C1 segment of cervical spinal cord (tissue), 14 donors: ENCODE data around the gene PLEKHA1.

Experiments used
- DNase-seq, 14 donors: peaks; one replicate each; lab custom pipeline; 2025; lab: John Stamatoyannopoulos, UW

Gene PLEKHA1

DNA sequence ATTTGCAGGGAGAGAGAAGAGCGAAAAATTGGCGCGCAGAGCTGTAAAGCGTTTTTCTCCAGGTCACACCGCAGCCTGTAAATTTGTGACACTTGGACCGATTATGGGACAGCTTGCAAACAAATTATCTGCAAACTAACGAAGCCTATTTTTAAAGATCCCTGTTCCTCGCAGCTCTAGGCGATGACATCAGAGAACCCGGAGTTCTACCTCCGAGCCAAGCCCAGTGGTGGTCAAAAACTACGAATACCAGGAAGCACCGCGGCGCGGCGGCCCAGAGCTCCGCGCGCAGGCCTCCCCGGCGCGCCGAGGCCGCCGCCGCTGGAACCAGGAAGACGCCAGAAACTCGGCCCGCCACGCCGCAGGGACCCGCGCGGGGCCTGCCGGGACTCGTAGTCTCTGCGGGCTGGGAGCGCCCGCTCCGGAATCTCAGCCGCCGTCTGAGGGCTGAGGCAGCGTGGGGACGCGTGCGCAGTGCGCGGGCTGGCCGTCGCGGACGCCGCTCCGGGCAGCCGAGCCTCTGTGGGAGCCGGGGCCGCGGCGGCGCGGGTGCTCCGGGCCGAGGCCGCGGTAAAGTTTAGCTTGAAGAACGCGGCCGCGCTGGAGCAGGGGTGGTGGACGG, at the start of gene PLEKHA1:
Gene PLEKHA1, plus strand, starts transcription at position 472 of the 622 bp plus-strand sequence. CDS start 18,493 bp downstream, outside the sequence.
- peak; percentile 58 to 96 (median 92) for DNase-seq

DNA sequence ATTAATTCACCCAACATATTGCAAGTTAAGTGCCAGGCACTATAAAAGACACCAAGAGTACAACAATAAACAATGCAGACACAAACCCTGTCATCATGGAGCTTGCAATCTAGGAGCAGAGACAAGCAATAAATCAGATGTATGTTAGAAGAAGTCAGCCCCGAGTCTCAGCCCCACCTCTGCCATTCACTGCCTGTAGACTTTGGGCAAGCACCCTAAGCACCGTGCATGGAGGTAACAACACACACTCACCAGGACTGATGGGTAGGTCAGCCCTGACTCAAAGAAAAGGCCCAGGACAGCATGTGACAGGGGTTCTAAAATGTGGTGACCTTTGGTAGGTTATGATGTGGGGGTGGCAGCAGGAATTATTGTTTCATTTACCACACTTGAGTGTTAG, 49.3 kb upstream of the PLEKHA1 start:
- DNase-seq, result no peak

DNA sequence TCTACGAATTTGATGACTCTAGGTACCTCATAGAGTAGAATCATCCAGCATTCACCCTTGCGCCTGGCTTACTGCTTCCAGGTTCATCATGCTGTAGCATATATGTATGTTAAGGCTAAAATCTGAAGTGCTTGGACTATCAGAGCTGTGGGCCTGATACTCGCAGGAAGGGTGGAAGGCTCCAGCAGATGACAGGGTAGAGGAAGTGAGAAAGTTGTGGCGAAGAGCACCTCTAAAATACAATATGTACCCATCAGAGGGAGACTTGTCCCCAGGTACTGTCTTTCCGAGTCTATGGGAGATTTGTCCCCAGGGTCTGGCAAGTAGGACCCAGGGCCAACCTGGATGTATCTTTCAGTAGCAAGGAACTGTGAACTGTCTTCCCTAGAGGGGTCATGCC, 48.1 kb upstream of the PLEKHA1 start:
- DNase-seq, result no peak

DNA sequence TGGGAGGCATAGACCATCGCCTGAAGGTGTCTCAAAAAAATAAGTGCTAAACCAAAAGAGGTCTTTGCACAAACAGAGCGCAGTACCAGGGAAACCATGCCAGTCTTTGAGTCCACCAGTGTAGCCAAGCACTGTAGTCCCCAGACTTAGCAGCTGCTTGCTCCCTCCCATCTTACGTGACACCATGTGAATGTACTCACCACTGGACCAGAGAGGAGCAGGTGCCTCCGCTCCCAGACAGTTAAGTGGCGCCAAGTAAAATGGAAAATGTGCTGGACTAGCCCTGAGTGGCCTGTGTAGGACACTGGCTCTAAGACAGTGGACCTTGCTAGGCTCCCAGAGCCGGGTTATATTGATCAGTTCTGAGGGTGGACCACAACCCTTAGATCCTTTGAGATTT, 47.7 kb upstream of the PLEKHA1 start:
- no peak for DNase-seq

DNA sequence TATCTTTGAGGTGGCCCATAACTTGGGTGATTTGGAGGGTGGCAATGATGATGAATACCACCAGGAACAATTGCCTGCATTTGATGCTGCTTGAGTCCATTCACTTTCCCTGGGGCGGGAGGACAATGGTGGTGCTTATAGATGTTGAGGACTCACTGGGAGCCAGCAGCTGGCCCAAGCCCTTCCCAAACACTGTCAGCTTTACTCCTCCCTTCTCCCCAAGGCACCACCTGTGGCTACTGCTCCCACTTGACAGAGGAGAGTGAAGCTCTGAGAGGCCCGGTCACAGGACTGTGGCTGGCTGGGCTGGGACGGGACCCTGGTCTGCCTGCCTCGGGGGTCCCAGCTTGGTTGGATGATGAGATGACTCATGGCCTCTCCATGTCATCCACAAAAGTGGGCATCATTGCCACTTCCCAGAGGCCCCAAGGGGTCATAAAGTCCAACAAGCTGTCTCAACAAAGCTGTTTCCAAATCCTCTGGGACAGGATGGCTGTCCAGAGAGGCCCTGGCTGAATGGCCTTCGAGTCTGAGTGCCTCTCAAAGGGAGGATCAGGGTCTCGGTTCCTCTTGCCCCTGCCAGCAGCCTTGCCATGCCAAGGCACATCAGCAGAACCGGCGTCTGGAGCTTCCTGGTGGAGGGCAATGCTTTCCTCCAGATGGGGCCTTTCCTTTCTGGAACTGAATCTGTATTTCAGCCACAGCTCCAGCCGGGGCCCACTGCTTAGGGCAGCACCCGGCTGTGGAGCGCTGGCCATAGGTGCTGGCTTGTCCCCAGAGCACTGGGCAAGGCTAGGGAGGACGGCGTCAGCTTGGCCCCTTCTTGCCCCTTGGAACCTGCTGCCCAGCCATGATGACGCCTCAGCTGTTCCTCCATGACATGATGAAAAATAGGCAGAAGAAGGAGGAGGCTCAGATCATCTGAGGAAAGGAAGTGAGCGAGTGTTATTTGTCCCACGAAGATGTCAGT, 47.0 kb upstream of the PLEKHA1 start:
- no peak for DNase-seq

DNA sequence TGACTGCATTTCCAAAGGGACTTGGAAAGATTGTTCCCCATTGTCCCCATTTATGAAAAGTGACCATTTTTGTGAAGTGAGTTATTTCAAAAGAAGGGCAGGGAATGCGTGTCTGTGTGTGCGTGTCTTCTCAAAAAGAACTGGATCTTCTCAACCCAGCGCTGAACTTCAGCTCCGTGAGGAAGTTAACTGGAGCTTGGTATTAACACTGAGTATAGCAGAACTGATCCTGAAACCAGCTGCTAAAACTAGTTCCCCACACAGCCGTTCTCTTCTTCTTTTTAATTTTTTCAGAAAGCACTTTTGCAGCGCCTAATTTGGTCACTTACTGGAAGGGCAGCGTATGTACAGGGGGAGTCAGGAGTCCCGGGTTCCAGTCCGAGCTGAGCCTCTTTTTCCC, 45.8 kb upstream of the PLEKHA1 start:
- DNase-seq, result no peak

DNA sequence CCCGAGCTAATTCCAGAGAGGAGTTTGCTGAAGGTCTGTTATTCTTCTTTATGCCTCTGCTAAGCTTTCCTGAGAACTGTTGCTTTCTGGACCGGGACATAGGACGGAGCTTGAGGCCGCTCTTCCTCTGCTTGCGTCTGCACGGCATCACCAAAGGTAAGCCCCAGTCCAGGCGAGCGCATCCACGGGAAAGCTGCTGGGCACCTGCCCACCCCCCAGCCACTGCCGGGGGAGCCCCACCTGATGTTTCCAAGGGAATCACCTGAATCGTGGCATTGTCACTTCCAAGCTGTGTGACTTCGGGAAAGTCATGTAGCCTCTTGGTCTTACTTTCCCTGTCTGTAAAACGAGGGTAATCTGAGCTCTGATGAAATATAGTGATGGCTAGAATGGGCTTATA, 45.1 kb upstream of the PLEKHA1 start:
- no peak for DNase-seq

DNA sequence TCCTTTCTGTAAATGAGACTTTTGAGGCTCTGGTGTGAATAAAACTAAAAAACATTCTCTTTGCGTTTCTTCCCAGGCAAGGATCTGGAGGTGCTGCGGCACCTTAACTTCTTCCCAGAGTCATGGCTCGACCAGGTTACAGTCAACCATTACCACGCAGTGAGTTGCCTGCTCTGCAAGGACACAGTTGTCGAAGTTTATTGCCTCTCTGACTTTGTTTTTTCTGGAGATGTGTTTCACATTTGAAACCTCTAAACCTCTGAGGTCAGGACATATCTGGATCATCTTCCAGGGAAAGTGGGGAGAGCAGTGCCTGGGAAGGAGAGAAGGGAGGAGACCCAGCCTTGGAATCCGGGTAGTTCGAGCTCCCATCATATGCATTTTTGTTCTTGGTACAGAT, 43.4 kb upstream of the PLEKHA1 start:
- DNase-seq, result peak in 2 of 14 donors; percentile 31 to 63

DNA sequence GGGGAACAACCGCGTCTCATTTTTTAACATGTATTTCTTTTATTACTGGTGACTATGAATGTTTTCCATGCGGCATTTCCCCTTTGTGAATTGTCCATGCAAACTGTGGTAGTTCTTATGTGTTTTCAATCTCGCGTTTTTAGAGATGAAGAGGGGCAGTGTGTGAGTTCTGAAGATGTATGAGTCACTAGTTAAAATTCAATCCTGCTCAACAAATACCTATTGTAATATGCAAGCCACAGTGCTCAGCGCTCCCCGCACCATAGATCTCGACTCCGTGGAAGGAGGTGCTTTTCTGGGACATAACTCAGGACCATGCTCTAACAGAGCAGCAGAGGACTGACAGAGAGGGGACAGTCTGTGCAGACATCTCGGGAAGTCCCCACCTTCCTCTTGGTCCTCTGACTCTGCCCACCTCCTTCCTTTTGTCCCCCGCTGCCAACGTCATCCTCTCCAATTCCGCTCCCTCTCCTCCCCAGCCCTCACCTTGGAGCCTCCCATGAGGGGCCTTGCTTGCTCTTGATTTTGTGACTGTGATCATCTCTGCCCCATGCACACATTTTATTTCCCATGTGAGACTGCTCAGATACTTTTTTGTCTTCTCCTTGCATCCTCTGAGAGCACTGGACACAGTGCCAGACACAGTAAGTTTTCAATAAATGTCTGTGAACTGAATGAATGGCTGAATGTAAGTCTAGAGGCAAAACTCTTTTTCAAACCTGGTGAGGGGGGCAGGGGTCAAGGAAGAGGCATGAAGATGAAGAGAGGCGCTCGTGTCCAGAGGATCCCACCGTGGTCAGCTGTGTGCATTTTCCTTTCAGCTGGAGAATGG, 42.7 kb upstream of the PLEKHA1 start:
- peak in 5 of 14 donors; percentile 39 to 78 (median 43) for DNase-seq

DNA sequence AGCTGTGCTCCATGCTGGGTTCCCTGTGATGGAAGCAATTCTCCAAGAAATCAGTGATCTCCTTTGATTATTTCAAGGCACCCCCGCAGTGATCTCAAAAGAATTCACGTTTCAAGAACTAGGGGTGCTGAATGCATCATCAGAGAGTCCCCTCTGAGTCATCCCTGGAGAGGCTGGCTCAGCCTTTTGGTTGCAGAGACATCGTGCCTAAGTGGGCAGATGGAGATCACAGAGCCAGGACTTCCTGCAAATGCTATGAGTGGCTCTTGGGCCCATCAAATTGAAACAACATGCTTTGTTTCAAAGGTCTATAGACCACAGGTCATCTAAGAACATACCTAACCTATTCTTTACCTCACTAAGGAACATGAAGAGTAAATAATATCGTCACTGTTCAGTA, 41.5 kb upstream of the PLEKHA1 start:
- no peak for DNase-seq

DNA sequence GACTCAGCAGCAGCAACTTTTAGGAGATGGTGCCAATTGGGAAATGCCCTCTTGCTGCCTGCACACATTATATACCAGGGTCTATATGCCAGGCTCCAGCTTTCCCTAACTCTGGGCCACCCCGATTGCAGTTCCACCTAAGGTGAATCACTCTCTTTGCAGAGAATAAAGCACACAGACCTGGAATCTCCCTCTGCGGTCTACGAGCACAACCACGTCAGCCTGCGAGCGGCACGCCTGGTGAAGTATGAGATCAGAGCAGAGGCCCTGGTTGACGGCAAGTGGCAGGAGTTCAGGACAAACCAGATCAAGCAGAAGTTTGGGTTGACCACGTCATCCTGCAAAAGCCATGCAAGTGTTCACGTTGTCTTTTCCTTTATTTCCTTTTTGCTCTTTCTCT, 38.2 kb upstream of the PLEKHA1 start:
- DNase-seq, result no peak

DNA sequence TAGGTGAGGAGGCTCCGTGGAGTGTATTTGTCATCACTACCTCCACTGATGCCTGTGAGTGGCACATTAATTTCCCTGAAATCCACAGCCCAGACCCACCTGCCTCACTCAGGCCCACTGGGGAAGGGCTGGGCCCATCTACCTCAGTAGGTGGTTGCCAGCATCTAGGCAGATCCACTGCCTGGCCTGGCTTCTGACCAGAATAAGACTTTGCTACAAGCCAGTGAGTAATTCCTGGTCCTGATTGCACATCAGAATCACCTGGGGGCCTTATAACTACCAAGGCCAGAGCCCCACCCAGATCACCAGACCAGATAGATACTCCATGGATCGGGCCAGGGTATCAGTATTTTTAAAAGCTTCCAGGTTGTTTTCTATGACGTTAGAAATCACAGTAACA, 37.5 kb upstream of the PLEKHA1 start:
- no peak for DNase-seq

DNA sequence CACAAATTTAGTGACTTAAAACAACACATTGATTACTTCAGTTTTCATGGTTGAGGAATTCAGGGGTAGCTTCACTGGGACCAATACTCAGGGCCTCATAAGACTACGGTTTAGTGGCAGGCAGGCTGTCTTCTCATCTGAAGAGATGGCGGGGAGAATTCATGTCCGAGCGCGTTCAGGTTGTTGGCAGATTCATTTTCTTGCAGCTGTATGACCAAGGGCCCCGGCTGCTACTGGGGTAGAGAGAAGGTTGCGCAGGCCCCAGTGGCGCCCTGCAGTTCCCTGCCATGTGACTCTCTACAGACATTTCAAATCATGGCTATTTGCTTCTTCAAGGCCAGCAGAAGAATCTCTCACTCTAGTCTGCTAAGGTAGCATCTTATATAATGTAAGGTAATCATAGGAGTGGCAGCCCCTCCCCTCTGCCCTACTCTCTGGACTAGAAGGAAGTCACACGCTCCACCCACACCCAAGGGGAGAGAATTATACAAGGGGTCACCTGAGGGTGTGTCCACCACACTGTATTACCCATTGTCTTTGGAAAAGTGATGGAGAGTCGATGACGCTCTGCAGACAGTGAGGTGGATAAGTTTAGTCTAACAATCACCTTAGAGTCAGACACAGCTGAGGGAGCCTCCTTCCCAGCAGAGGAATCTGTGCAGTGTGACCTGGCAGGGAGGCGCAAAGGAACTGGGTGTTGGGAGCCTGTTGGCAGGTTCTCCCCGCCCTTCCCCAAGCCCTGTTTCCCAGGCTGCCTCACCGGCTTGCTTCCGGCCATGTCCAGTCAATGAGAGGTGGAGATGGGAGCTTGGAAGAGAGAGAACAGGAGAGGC, 35.7 kb upstream of the PLEKHA1 start:
- DNase-seq, result no peak

DNA sequence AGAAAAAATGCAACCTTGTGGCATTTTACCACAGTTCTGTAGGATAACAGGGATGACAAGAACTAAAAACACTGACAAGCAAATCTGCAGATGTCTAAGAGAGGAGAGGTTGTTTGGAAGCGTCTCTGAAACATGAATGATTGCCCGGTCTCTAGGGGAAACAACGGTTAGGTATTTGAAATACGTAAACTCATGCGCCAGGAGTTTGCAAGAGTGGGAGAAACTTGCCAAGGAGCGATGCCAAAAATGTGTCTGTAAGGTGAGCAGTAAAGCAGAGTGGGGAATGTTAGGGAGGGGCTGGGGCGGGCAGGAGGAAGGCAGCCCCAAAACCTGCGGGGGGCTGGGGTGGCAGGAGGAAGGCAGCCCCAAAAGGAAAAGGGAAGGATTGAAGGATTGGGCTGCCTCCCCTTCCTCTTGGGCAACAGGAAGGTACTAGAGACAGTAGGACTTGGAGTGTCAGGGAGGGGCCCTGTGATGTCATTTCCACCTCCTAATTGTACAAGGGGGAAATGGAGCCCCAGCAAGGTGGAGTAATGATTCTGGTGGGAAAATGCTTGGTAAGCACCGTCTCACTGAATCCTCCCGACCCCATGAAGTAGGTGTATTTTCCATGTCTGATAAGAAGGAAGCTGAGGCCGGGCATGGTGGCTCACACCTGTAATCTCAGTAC, 33.2 kb upstream of the PLEKHA1 start:
- no peak for DNase-seq

DNA sequence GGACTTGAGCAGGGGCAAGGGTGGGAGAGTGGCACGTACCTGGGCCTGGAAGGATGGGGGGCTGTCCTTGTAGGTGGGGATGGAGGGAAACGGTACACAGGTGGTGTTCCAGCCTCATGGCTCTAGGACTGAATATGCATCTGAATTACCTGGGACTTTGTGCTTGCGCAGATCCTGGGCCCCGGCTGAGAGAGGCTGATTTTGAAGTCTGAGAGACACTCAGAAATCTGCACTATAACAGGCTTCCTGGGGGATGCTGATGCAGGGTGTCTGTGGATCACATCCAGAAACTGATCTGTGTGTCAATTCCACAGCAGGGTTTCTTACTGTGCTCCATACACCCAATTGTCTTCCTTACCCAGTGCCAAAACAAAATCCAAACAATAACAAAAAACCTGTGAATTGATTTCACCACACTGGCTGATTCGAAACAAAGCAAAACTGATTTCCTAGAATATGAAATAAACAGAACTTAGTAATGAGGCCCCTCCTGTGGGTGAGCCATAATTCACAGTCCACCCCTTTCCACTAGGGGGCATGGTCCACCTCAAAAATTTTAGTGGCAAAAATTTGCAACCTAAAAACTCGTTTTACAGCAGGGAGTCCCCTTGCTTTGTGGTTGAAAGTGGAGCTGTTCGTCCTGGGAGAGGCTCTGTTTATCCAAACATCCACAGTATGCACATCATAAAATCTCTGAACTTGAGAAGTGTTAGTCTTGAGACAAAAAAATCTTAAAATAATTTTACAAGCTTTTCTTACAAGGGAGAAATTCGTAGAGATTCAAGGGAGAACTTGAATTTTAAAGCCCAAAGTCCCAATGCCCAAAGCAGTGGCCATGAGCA, 32.0 kb upstream of the PLEKHA1 start:
- DNase-seq, result peak in 6 of 14 donors; percentile 9 to 52 (median 41)

DNA sequence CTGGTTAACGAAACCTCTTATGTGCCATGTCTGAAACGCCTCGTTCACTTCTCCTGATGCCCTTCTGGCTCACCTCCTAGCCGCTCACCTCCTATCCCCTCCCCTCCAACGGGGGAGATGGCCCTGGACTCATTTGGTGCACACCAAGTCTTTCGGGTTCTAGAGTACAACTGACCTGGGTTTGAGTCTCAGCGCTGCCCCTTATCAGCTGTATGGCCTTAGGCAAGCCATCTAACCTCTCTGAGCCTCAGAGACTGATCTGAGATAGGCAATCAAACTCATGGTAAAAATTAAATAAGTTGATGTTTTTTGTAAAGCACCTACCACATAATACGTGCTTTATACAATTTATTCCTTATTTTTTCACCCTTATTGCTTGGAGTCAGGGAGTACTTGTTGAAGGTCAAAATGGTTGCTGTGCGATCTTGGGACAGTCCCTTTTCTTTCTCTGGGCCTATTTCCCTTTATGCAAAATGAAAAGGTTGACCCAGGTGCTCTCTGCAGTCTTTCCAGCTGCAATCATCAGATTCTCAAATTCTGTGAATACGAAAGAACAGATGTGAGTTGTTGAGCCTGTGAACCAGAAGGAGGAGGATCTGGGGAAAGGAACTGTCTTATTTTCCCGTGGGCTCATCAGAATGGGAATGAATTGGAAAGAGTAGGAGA, 31.2 kb upstream of the PLEKHA1 start:
- DNase-seq, result no peak

DNA sequence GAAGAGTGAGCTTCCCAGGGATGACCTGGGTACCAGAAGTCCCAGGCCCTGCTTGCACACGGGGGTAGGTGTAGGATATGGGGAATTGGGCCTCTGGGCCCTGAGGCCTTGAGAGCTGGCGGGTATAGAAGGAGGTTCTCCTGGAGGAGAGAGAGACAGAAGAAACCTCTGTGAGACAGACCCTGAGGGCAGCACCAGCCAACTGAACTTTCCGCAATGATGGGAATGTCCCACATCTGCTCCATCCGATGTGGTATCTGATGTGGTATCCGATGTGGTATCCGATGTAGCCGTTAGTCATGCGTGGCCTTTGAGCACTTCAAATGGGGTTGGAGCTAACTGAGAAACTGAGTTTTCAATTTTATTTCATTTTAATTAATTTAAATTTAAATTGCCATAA, 30.6 kb upstream of the PLEKHA1 start:
- no peak for DNase-seq

DNA sequence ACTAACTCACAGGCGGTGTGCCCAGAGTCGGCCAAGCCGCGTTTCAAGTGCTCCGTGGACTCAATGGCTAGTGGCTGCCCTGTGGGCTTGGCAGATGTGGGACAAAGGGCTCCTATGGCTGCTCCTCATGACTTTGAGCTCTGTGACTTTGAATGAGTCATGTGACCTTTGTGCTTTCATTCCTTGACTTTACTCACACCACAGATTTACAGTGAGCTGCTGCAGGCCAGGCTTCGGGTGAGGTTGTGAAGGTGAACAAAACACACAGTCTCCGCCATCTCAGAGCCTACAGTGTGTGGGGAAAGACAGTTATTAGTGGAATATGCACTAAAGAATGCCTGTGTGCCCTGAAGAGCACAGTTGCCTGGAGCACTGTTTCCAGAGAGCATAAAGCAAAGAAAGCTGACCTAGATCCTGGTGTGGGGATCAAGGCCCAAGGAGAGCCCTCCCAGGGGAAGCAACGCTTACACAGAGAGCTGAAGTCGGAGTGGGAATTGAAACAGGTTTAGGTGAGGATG, 29.7 kb upstream of the PLEKHA1 start:
- DNase-seq, result peak in 3 of 14 donors; percentile 18 to 44 (median 37)
